ENCODE measurements around the gene HHAT. TPM values are rescaled to one million over a fixed set of nuclear protein-coding genes. Genes with fewer than 3 reads are reported as not detected.

Gene HHAT
- total RNA-seq, 1 donor from 2014 or later = 4.7 TPM

DNA sequence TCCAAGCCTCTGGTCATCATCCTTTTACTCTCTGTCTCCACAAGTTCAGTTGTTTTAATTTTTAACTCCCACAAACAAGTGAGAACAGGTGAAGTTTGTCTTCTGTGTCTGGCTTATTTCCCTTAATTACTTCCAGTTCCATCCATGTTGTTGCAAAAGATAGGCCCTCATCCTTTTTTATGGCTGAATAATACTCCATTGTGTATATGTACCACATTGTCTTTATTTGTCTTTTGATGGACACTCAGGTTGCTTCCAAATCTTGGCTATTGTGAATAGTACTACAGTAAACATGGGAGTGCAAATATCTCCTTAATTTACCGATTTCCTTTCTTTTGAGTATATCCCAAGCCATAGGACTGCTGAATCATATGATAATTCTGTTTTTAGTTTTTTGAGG is 262.5 kb downstream of the HHAT start:
- Histone ChIP-seq H3K27me3 (ENCODE audit: control insufficient read depth in 3 of 3, insufficient read depth in 3 of 3, low read length in 3 of 3) (no peaks in the 10 kb centered on the region), H3K36me3 (ENCODE audit: control insufficient read depth in 3 of 3, insufficient read depth in 3 of 3, low read length in 3 of 3) (no peaks in the 10 kb centered on the region), H3K27ac (ENCODE audit: low read depth, low read length) (no peak overlapping the region), H3K4me1 (ENCODE audit: control insufficient read depth in 3 of 3, insufficient read depth in 3 of 3, low read length in 3 of 3) (no peaks in the 10 kb centered on the region), H3K9ac (ENCODE audit: low read depth in 1 of 3, low read length in 3 of 3) (no peak overlapping the region), H3K9me3 (ENCODE audit: control insufficient read depth in 3 of 3, low read length in 3 of 3) (no peaks in the 10 kb centered on the region), H3K4me3 (ENCODE audit: low read length in 3 of 3) (no peak overlapping the region)

DNA sequence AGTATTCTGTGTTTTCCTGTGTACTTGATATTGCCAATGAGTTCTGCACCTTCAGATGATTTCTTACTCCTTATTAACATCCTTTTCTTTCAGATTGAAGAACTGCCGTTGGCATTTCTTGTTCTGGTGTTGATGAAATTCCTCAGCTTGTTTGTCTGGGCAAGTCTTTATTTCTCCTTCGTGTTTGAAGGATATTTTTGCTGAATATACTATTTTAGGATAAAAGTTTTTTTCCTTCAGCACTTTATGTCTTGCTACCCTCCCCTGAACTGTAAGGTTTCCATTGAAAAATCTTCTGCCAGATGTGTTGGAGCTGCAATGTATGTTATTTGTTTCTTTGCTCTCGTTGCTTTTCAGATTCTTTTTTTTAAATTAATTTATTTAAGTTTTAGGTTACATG is 265.9 kb downstream of the HHAT start:
- H3K27ac ChIP-seq (ENCODE audit: low read depth, low read length) = no peak overlapping the region
- peaks cover 3 to 11% (median 5%) of the 10 kb centered on the region in 3 donors for H3K4me1 ChIP-seq (ENCODE audit: control insufficient read depth in 3 of 3, insufficient read depth in 3 of 3, low read length in 3 of 3)
- no peaks in the 10 kb centered on the region for H3K36me3 ChIP-seq (ENCODE audit: control insufficient read depth in 3 of 3, insufficient read depth in 3 of 3, low read length in 3 of 3)
- H3K9ac ChIP-seq (ENCODE audit: low read depth in 1 of 3, low read length in 3 of 3) = no peak overlapping the region
- H3K9me3 ChIP-seq (ENCODE audit: control insufficient read depth in 3 of 3, low read length in 3 of 3) = no peaks in the 10 kb centered on the region
- no peaks in the 10 kb centered on the region for H3K27me3 ChIP-seq (ENCODE audit: control insufficient read depth in 3 of 3, insufficient read depth in 3 of 3, low read length in 3 of 3)
- no peak overlapping the region for H3K4me3 ChIP-seq (ENCODE audit: low read length in 3 of 3)

DNA sequence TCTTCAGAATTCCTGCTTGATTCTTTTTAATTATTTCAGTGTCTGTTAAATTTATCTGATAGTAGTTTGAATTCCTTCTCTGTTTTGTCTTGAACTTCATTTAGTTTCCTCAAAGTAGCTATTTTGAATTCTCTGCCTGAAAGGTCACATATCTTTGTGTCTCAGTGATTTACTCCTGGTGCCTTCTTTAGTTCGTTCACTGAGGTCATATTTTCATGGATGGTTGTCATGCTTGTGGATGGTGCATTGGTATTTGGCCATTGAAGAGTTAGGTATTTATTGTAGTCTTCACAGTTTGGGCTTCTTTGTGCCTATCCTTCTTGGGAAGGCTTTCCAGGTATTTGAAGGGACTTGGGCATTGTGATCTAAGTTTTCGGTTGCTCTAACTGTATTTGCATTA is 267.9 kb downstream of the HHAT start:
- Histone ChIP-seq H3K4me3 (ENCODE audit: low read length in 3 of 3) (no peak overlapping the region), H3K36me3 (ENCODE audit: control insufficient read depth in 3 of 3, insufficient read depth in 3 of 3, low read length in 3 of 3) (no peaks in the 10 kb centered on the region), H3K9me3 (ENCODE audit: control insufficient read depth in 3 of 3, low read length in 3 of 3) (no peaks in the 10 kb centered on the region), H3K9ac (ENCODE audit: low read depth in 1 of 3, low read length in 3 of 3) (no peak overlapping the region), H3K27me3 (ENCODE audit: control insufficient read depth in 3 of 3, insufficient read depth in 3 of 3, low read length in 3 of 3) (no peaks in the 10 kb centered on the region), H3K4me1 (ENCODE audit: control insufficient read depth in 3 of 3, insufficient read depth in 3 of 3, low read length in 3 of 3) (peaks cover 3 to 11% (median 5%) of the 10 kb centered on the region in 3 donors), H3K27ac (ENCODE audit: low read depth, low read length) (no peak overlapping the region)

DNA sequence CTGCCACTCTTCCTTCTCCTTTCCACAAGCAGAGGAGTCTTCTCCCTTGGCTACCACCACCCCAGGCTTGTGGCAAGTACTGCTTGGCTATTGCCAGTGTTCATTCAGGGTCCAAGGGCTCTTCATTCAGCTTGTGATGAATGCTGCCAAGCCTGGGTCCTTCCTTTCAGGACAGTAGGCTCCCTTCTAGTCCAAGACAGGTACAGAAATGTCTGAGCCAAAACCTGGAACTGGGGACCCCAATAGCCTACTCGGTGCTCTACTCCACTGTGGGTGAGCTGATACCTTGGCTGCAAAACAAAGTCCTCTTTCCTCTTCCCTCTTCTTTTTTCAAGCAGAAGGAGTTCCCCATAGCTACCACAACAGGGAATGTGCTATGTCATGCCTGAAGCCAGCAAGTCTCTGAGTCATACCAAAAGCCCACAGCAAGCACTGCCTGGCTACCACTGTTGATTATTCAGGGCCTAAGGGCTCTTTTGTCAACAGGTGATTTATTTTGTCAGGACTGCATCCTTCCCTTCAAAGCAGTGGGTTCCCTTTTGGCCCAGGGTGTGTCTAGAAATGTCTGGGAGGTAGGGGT is 268.9 kb downstream of the HHAT start:
- Histone ChIP-seq H3K36me3 (ENCODE audit: control insufficient read depth in 3 of 3, insufficient read depth in 3 of 3, low read length in 3 of 3) (no peaks in the 10 kb centered on the region), H3K9ac (ENCODE audit: low read depth in 1 of 3, low read length in 3 of 3) (no peak overlapping the region), H3K4me1 (ENCODE audit: control insufficient read depth in 3 of 3, insufficient read depth in 3 of 3, low read length in 3 of 3) (peaks cover 3 to 11% (median 5%) of the 10 kb centered on the region in 3 donors), H3K27ac (ENCODE audit: low read depth, low read length) (no peak overlapping the region), H3K27me3 (ENCODE audit: control insufficient read depth in 3 of 3, insufficient read depth in 3 of 3, low read length in 3 of 3) (no peaks in the 10 kb centered on the region), H3K4me3 (ENCODE audit: low read length in 3 of 3) (no peak overlapping the region), H3K9me3 (ENCODE audit: control insufficient read depth in 3 of 3, low read length in 3 of 3) (no peaks in the 10 kb centered on the region)

DNA sequence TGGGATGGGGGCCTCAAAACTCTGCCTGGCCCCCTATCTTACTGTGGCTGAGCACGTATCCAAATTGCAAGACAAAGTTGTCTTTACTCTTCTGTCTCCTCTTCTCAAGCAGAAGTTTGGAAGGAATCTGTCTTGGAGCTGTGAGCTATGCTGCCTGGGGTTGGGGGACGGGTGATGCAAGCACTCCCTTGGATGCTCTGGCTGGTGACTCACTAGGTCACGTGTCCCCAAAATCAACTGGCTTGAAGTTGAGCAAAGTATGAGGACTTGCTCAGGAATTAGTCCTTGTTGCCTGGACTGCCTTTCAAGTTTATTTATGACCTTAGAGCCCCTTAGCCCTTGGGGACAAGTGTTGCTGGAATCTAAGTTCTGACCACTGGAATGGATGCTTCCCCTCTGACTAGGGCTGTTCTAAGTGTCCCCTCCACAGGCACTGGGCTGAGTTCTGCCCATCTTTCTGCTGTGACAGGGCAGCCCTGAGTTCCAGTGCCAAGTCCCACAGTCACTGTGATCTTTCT is 269.5 kb downstream of the HHAT start:
- H3K4me3 ChIP-seq (ENCODE audit: low read length in 3 of 3) = no peak overlapping the region
- no peaks in the 10 kb centered on the region for H3K9me3 ChIP-seq (ENCODE audit: control insufficient read depth in 3 of 3, low read length in 3 of 3)
- H3K9ac ChIP-seq (ENCODE audit: low read depth in 1 of 3, low read length in 3 of 3) = no peak overlapping the region
- H3K27ac ChIP-seq (ENCODE audit: low read depth, low read length) = no peak overlapping the region
- no peaks in the 10 kb centered on the region for H3K27me3 ChIP-seq (ENCODE audit: control insufficient read depth in 3 of 3, insufficient read depth in 3 of 3, low read length in 3 of 3)
- H3K36me3 ChIP-seq (ENCODE audit: control insufficient read depth in 3 of 3, insufficient read depth in 3 of 3, low read length in 3 of 3) = no peaks in the 10 kb centered on the region
- peaks cover 3 to 11% (median 5%) of the 10 kb centered on the region in 3 donors for H3K4me1 ChIP-seq (ENCODE audit: control insufficient read depth in 3 of 3, insufficient read depth in 3 of 3, low read length in 3 of 3)

DNA sequence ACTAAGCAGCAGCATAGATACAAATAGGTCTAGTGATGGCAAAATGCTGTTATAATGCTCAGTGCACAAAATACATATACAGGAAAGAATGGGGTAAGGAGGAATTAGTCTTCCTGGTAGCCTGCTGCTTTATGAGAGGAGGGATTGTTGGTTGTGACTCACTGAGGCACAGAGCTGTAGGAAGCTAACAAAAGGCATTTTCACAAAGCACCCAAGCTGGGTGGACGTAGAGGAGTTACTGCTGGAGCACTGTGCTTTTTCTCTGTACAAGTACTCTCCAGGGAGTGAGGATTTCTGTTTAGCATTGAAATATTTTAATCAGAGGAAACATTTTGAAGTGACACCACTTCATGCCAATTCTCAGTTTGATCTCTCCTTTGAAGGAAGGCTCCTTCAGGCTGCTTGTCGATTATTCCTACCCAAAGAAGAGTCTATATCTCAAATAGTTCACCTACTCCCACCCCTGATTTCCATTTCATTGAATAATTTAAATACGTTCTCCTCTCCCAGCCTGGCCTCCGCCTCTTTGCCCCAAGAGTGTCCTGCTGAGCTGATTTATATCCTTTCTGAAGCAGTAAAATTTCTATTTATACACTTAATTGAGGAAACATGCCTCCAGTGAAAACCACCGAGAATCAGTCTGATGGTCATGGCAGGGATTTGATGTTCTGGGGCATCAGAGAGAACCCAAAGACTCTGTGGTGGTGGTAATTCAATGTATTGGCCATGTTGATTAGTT is 271.9 kb downstream of the HHAT start:
- H3K9ac ChIP-seq (ENCODE audit: low read depth in 1 of 3, low read length in 3 of 3) = no peak overlapping the region

DNA sequence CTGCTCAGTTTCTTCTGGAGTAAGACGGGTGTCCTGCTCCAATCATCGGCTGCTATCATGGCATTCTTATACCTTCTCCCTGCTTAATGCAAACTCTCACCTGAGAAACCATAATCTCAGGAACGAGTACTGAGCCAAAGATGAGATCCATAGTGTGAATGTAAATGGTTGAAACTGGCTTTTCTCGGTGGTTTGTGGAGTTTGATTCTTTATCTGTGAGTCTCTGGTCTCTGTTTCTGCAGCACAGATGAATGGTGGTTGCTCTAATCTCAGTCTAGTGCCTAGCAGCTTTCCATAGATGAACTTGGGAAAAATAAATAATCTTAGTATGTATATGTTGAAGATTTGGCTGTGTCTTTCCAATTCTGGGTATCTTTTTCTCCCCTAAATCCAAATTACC is 274.4 kb downstream of the HHAT start:
- H3K27ac ChIP-seq (ENCODE audit: low read depth, low read length) = no peak overlapping the region
- H3K36me3 ChIP-seq (ENCODE audit: control insufficient read depth in 3 of 3, insufficient read depth in 3 of 3, low read length in 3 of 3) = no peaks in the 10 kb centered on the region
- H3K27me3 ChIP-seq (ENCODE audit: control insufficient read depth in 3 of 3, insufficient read depth in 3 of 3, low read length in 3 of 3) = no peaks in the 10 kb centered on the region
- no peak overlapping the region for H3K4me3 ChIP-seq (ENCODE audit: low read length in 3 of 3)
- no peak overlapping the region for H3K9ac ChIP-seq (ENCODE audit: low read depth in 1 of 3, low read length in 3 of 3)
- peaks cover 3 to 5% (median 4%) of the 10 kb centered on the region in 3 donors for H3K4me1 ChIP-seq (ENCODE audit: control insufficient read depth in 3 of 3, insufficient read depth in 3 of 3, low read length in 3 of 3)
- no peaks in the 10 kb centered on the region for H3K9me3 ChIP-seq (ENCODE audit: control insufficient read depth in 3 of 3, low read length in 3 of 3)

More for the DNA sequence above, 271.9 kb downstream of the HHAT start:
- no peaks in the 10 kb centered on the region for H3K27me3 ChIP-seq (ENCODE audit: control insufficient read depth in 3 of 3, insufficient read depth in 3 of 3, low read length in 3 of 3)
- H3K4me1 ChIP-seq (ENCODE audit: control insufficient read depth in 3 of 3, insufficient read depth in 3 of 3, low read length in 3 of 3) = peaks cover 3 to 11% (median 5%) of the 10 kb centered on the region in 3 donors
- no peak overlapping the region for H3K4me3 ChIP-seq (ENCODE audit: low read length in 3 of 3)
- no peaks in the 10 kb centered on the region for H3K9me3 ChIP-seq (ENCODE audit: control insufficient read depth in 3 of 3, low read length in 3 of 3)
- no peak overlapping the region for H3K27ac ChIP-seq (ENCODE audit: low read depth, low read length)
- H3K36me3 ChIP-seq (ENCODE audit: control insufficient read depth in 3 of 3, insufficient read depth in 3 of 3, low read length in 3 of 3) = no peaks in the 10 kb centered on the region

DNA sequence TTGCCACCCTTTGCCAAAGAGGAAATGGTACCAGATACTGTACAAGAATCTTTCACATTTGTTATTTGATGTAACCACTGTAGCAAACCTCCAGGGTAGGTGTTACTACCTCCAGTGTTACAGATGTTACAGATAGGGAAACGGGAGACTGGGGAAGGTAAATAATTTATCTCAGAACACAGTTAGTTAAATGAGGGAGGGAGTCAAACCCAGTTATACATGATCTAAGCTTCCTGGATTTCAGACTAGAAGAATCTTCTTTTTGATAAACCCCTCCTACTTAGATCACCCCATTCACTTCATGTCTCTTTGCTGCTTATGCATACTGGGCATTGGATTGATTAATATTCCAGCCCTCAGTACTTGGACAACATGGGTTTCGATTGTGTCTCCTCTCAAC is 276.4 kb downstream of the HHAT start:
- H3K36me3 ChIP-seq (ENCODE audit: control insufficient read depth in 3 of 3, insufficient read depth in 3 of 3, low read length in 3 of 3) = no peaks in the 10 kb centered on the region
- H3K27me3 ChIP-seq (ENCODE audit: control insufficient read depth in 3 of 3, insufficient read depth in 3 of 3, low read length in 3 of 3) = no peaks in the 10 kb centered on the region
- H3K4me1 ChIP-seq (ENCODE audit: control insufficient read depth in 3 of 3, insufficient read depth in 3 of 3, low read length in 3 of 3) = no peaks in the 10 kb centered on the region
- no peak overlapping the region for H3K4me3 ChIP-seq (ENCODE audit: low read length in 3 of 3)
- no peaks in the 10 kb centered on the region for H3K9me3 ChIP-seq (ENCODE audit: control insufficient read depth in 3 of 3, low read length in 3 of 3)
- H3K27ac ChIP-seq (ENCODE audit: low read depth, low read length) = no peak overlapping the region
- H3K9ac ChIP-seq (ENCODE audit: low read depth in 1 of 3, low read length in 3 of 3) = no peak overlapping the region

DNA sequence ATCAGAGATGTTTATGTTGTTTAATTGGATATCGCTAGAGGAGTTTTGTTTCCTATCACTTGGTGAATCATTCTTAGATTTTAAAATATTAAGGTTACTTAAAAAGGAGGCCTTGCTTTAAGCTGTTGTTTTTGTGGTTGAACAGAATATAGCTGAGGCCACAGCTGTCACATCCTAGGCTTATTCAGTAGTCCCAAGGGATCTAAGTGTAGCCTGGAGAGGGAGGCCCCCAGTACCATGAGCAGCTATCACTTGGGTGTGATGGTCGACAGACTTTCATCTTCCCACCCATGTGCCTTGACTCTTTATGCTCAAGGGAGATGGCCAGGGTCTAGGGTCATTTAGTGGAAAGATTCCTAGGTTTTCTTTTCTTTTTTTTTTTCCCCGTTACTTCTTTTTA is 278.7 kb downstream of the HHAT start:
- H3K9ac ChIP-seq (ENCODE audit: low read depth in 1 of 3, low read length in 3 of 3) = no peak overlapping the region

DNA sequence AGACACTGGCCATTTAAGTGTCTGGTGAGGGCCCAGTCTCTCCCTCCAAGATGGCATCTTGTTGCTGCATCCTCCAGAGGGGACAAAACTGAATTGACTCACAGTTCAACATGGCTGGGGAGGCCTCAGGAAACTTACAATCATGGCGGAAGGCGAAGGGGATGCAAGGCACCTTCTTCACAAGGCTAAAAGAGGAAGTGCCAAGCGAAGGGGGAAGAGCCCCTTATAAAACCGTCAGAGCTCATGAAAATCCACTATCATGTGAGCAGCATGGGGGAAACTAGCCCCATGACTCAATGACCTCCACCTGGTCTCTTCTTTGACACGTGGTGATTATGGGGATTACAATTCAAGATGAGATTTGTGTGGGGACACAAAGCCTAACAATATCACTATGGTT is 280.1 kb downstream of the HHAT start:
- Histone ChIP-seq H3K36me3 (ENCODE audit: control insufficient read depth in 3 of 3, insufficient read depth in 3 of 3, low read length in 3 of 3) (no peaks in the 10 kb centered on the region), H3K27ac (ENCODE audit: low read depth, low read length) (no peak overlapping the region), H3K9ac (ENCODE audit: low read depth in 1 of 3, low read length in 3 of 3) (no peak overlapping the region), H3K4me1 (ENCODE audit: control insufficient read depth in 3 of 3, insufficient read depth in 3 of 3, low read length in 3 of 3) (no peaks in the 10 kb centered on the region), H3K9me3 (ENCODE audit: control insufficient read depth in 3 of 3, low read length in 3 of 3) (no peaks in the 10 kb centered on the region), H3K4me3 (ENCODE audit: low read length in 3 of 3) (no peak overlapping the region), H3K27me3 (ENCODE audit: control insufficient read depth in 3 of 3, insufficient read depth in 3 of 3, low read length in 3 of 3) (no peaks in the 10 kb centered on the region)

More for the DNA sequence above, 278.7 kb downstream of the HHAT start:
- H3K27ac ChIP-seq (ENCODE audit: low read depth, low read length) = no peak overlapping the region
- H3K4me1 ChIP-seq (ENCODE audit: control insufficient read depth in 3 of 3, insufficient read depth in 3 of 3, low read length in 3 of 3) = no peaks in the 10 kb centered on the region
- no peaks in the 10 kb centered on the region for H3K36me3 ChIP-seq (ENCODE audit: control insufficient read depth in 3 of 3, insufficient read depth in 3 of 3, low read length in 3 of 3)
- H3K9me3 ChIP-seq (ENCODE audit: control insufficient read depth in 3 of 3, low read length in 3 of 3) = no peaks in the 10 kb centered on the region
- H3K4me3 ChIP-seq (ENCODE audit: low read length in 3 of 3) = no peak overlapping the region
- no peaks in the 10 kb centered on the region for H3K27me3 ChIP-seq (ENCODE audit: control insufficient read depth in 3 of 3, insufficient read depth in 3 of 3, low read length in 3 of 3)

Data from skeletal muscle tissue (tissue), 4 donors.